Measurements from ENCODE around the gene PTPRB.

Gene PTPRB

DNA sequence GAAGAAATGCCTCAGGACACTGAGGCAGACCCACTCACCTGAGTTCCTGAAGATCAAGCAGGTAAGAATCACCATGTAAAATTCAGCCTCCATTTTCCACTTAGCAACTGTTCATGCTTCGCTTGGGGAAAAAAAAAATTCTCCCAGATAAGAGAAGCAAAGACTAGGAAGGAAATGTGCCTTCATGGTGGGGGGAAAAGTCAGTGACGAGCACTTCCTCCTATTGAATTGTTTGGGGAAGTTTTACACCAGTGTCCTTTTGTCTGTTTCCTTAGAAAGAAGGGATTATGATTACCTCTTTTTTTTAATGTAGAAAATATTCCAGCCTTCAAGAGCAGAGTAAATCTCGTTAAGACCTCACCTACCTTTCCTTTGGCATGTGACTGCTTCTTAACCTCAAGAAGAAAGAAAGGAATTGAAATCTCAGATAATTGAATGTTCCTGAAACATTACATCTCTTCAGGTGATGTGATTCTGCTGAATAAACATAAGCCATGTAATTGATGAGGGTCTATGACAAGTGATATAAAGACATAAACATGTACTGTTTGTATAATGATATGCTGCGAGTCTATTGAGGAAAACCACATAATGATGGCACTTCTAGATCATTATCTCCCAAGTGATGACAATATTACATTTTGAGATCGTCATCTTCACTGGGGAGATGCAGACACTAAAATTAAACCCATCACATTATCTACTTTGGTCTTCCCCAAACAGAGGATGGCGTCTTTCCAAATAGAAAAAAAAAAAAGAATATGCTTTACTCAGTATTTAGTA is at the start of gene PTPRB:
TSS of gene PTPRB (minus strand) at position 127 of the 783 bp plus-strand sequence. CDS start at position 93, 34 bp downstream.
- no peak for DNase-seq

DNA sequence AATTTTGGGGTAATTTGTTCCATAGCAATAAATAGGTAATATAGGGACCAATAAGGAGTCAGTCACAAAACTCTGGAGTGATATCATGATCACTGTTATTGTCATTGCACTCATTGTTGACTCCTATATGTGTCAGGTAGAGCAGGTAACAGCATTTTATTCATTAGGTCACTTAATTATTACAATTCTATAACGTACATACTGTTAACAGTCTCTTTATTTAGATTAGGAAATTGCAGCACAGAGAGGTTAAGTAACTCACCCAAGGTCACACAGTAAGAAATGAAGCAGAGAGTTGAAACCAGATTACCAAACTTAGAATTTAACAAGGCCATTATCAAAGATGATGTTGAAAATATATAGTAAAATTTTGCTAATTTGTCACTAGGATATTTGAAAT is 49.7 kb upstream of the PTPRB start:
- DNase-seq, result no peak

DNA sequence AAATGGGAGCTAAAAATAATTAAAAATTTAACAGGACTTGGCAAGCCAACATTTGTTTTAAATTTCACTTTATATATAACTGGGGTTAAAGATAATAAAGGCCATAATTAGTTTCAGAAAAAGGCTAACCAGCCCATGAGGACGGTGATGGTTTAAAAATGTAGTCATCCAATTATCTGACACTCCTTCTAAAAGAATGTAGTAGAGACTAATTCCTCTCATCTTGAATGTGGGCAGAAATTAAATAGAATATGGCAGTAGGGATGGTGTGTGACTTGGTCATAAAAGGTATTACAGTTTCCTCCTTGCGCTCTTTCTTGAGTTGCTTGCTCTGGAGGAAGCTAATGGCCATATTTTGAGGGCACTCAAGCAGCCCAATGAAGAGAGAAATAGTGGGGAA is 49.1 kb upstream of the PTPRB start:
- no peak for DNase-seq

DNA sequence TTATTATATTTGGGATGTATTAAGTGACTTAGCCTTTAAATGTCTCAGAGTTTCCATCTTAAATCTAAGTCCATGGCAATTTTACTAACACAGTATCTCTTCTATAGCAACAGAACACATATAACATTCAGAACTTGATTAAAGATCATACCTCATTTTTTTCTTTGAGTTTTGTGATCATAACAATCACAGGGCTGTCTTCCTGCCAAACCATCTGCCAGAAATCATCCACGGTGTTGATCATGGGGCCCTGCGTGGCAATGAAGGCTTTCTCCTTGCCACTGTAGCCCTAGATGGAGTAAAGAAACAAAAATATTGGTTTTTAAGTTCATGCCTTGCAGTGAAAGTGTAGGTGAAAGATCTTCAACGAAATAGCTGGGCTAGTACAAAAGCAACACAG is 46.7 kb upstream of the PTPRB start:
- DNase-seq, result no peak

DNA sequence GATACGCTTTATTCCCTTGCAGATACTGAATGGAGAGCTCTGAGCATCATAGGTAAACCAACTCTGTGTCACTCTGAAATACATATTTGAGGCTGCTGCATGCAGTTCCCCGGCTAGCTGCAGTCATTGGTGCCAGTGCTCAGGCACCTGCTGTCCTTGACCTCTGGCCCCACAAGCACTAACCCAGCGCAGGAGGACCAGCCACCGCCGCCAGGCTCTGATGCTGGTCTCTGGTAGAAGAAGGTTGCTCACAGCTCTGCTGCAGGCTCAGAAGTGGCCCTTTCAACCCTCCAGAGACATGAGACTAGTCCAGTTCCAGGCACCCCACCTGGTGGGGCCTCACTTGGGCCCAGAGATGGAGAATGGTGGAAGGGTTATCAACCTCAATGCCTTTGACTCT is 34.5 kb upstream of the PTPRB start:
- DNase-seq, result no peak

DNA sequence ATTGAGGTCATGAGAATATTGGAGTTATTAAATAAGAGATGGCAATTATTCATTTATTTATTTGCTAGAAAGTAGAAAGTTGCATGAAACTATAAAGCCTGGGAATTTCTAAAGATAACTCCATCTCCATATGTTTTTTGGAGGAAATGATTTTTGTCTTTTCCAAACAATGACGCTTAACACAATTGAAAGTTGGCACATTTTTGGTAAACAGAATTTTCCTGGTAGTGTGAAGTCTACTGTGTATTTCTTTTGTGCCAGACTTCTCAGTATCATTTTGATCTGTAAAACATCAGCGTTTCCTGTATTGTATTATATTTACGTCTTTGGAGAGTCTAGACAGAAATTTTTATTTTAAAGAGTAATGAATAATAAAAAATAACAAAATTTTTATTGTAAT is 33.7 kb upstream of the PTPRB start:
- no peak for DNase-seq

DNA sequence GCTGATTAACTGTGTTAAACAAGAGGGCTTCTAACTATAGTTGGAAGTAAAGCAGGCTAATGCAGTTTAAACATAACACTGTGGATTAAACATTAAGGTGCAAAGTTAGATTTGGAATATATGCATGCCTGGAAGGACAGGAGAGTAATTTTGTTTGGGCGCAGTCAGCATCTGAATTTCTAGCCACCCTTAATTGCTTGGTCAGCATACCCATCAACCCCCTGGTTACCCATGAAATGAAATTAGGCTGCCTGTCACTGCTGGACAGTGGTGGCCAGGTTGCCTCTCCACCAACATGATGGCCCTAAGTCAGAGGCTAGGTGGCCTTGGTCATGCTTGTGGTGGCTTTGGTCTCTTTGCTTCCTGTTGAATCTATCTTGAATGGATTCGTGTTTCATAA is 30.0 kb upstream of the PTPRB start:
- DNase-seq, result no peak

DNA sequence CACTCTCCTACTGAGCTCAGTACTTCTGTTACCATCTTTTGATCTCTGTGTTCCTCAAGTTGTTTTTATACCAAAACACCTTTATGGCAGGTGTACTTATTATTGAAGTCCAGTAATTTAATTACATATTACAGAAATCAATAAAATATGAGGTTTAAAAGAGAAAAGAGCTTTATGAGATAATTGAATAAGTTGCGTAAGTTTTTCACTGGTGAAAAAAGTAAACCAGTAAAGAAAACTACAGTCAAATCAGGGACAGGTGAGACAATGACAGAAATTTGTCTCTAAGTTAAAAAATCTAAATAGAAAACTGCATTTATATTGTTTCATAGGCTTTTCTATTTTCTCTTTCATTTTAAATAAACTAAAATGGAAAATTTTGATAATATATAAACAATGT is 29.1 kb upstream of the PTPRB start:
- DNase-seq, result no peak

DNA sequence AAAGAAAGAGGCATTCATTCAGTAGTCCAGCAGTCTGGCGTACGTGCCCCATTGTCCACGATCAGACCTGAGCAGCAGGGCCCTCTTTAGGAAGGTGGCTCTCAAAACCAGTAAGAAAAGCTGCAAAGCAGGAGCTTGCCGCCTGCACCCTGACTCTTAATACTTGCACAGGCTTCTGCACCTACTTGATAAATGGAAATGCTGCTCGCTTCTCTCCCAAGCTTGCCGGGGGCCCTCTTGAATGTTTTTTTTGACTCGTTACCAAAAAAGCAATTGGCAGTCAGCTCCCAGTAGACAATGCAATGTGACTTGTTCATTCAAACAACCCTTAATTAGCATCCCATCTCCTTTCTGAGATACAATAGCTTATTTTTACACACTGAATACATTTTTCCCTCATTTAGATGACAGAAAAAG is 27.2 kb upstream of the PTPRB start:
- no peak for DNase-seq

DNA sequence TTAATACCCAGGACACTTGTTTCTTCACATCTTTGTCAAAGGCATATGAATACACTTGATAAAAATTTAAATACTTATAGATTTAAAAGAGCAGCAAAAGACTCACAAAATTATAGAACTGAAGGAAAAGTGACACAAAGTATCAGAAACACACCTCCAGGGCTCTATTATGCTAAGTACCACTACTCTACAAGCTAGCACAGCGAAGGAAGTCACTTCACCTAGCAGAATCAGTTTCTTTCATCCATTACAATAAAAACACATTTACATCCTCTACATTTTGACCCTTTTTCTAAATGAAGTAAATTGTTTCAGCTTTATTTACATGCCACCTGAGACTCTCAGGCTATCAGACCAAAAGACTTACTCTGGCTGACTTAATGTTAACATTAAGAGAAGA is 26.6 kb upstream of the PTPRB start:
- no peak for DNase-seq

DNA sequence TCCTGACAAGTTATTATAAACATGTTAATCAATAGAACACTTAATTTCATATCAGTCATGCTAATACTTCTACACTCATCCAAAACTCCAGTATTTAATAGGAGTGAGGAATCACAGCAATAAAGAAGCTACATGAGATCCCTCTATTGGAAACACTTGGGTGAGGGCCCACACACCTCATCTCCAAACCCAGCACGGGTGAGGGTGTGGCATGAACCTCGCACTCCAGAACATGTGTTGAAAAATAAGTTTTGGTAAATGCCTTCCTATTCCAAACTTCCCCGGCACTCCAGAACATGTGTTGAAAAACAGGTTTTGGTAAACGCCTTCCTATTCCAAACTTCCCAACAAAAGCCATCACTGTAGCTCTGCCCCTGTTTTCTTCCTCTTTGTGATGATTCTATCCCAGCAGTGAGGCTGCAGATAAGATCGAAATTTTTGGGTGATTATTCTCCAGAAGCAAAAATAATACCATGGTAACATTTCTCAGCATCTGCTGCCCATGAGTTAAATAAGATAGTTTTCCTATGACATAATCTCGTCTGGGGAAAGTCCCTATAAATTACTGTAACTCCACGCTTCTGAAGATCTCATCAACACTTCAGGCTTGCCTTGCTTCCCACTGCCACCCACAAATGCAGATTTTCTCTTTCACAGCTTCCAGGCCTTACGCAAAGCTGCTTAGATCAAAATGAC is 24.4 kb upstream of the PTPRB start:
- DNase-seq, result no peak

DNA sequence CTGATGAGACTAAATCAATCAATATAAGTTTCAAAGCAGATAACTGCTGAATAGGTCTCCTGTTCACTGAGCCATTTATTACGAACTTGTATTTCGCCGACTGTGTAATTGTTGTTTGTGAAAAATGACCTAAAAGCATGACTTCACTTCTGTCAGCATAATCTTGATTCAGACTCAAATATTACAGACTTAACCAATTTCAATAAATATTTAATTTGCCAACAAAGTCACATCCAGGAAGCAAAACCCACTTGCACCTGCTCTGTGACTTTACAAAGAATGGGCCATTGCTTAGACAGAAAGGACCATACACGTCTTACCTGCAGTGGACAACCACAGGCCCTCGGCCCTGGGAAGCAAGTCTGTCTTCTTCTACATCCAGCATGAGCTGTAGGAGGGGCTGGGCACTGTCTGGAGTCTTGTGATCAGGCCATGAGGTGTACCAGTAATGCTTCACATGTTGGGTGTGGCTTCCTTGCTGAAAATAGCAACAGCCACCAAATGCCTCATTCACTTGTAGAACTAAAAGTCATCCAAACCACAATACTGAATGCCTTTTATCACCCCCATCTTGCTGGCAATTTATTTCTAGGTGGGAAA is 23.5 kb upstream of the PTPRB start:
- DNase-seq, result peak; percentile 2

DNA sequence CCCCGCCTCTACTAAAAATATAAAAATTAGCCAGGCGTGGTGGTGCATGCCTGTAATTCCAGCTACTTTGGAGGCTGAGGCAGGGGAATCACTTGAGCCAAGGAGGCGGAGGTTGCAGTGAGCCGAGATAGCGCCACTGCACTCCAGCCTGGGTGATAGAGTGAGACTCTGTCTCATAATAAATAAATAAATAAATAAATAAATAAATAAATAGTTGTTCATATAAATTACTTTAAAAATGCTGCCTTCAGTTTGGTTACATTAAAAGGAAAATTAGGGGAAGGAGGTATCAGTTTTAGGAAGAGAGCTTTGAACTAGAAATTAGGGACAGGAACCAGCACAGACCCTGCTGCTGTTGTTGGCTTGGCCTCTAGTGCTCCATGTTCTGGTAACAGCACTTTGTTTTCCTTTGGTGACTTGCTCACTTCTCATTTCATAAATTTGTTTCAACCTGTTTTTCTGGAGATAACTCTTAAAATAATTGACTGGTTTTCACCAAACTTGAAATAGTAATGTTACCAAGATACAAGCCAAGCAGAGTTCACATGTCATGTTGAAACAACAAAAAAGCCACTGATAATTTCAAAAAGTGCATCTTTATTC is 22.9 kb upstream of the PTPRB start:
- DNase-seq, result no peak

DNA sequence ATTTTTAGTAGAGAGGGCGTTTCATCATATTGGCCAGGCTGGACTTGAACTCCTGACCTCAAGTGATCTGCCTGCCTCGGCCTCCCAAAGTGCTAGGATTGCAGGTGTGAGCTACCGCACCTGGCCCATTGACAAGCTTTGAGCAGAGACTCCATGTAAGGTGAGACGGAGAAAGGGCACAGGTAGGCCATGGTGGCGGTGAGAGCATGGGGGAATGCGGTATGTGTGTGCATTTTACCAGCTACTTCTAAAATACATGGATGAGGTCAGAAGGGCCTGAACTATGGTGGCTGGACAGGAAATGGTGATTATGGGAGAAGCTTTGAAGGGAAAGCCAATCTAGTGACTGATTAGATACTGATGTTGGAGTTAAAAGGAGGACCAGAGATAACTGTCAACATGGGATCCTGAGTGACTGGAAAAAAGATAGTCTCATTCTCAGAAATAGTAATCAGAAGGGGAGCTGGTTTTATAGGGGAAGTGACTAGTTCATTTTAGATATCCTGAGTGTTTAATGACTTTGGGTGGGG is 21.9 kb upstream of the PTPRB start:
- DNase-seq, result no peak

DNA sequence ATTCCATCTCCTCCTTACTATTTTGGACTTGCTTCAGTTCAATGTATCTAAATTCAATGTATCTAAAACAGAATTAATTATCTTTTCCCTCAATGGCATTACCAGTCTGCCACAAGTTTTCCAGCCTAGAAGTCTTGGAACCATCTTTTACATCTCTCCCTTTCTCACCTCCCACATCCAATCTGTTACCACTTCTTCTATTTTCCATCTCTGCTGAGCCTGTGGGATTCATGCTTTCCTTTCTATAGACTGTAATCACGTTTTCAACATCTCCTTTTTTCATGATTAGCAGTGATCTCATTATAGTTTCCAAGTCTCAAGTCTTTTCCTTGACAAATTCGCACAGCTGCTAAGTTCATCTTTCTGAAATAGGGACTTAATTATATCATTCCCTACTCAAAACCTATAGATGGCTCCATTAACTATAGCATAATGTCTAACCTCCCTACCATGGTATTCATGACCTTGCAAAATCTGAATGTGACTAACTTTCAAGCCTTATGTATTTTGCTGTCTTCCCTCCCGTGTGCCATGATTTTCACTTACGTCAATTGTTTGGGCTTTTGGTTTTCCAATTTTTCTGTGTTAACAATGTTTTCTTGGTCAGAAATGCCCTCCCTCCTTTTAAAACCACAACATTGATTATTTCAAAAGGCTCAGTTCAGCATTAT is 20.5 kb upstream of the PTPRB start:
- DNase-seq, result no peak

DNA sequence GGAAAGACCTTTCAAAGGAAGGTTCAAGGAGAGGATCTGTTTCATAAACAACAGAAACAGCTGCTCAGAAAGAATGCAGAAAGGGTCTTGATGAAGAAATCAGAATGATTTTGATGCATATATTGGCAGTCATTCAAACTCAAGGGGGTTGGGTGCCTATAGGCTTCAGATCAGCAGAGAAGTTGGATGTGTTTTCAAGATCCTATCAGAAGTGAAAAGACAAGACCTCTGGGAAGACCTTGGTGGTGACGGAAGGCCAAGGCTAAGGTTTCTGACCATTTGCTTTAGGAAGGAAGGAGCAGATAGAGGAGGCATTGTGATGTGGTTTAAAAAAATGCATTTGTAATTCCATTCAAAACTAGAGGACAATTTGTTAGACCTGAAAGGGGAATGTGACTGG is 15.2 kb upstream of the PTPRB start:
- DNase-seq, result no peak

DNA sequence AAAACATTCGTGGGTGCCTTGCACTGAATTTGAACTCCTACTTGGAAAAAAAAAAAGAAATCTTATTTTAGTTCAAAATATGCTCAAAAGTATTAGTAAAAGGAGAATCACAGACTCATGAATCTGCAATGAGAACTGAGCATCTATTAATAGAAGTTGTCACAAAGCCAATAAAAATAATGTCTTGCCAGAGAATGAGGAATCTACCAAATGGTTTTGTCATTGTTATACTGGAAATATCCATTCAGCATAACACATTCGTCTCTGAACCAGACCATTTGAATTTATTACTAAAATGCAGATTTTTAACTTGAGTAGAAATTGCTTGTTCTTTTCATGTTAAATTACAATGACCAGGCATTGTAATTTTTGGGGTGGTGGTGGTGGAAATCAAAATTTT is 11.6 kb upstream of the PTPRB start:
- no peak for DNase-seq

DNA sequence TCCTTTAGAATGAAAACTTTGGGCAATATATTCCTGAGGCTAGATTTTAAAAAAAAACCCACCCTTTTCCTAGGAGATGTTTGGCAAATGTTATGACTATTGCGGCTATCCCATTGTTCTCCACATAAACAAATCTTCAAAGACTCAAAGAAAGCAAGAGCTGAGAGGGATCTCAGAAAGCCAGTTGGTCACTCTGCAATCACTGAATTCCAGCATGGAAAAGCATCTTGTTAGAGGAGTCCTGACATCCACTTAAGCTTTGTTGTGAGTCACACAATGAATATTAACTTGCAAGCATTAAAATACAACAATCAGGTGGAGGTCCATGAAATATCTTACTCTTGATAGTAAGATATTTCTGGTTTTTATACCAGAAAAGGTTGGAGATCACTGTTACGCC is 11.0 kb upstream of the PTPRB start:
- no peak for DNase-seq

DNA sequence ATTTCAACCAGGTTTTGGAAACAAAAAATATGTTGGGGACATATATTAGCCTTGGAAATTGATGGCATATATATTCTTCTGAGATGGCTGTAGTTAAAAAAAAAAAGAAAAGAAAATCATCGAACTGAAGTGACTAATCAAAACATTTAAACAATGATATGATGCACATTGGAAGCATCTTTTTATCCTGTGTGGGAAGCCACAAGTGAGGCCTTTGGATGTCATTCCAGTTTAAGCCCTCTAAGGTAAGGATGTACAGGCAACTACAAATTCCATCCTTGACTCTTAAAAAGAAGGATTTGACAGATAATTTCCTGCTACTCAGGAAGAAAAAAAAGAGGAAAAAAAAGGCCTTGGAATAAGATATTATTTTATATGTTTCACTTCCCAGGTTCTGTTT is 9.6 kb upstream of the PTPRB start:
- DNase-seq, result no peak

DNA sequence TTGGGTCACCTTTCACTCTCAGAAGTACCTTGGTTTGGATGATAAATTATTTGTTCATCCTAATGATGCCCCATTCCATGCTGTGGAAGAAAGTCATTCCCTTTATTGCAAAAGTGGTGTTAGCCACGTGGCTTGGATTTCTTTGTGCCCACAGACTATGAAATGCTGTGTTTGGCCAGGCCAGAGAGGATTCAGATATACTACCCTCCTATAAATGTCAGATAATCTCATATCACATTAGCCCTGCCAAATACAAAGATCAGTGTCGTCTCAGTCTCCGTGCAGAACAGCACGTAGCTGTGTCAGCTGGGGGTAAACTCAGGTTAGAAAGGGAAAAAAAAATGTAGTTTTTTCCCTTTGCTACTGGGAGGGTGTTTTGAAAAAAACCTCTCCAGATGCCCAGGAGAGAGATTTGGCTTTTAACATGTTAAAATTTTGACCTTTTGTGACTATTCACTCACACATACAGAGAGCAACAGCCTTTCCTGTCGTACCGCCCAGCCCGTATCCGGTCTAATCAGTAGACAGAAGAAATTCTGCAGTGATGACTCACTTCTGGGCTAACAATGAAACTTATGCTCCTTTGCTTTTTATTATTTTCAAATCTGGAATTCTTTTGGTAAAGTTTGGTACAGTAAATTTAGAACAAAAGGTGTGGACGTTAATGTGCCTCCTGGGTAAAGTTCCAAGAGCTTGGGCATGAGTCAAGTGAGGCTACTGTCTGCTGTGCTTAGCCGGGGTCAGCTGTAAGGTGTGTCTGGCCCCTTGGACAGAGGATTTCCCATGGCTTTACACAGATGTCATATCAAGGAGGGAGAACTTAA is 8.5 kb upstream of the PTPRB start:
- peak; percentile 27 for DNase-seq

DNA sequence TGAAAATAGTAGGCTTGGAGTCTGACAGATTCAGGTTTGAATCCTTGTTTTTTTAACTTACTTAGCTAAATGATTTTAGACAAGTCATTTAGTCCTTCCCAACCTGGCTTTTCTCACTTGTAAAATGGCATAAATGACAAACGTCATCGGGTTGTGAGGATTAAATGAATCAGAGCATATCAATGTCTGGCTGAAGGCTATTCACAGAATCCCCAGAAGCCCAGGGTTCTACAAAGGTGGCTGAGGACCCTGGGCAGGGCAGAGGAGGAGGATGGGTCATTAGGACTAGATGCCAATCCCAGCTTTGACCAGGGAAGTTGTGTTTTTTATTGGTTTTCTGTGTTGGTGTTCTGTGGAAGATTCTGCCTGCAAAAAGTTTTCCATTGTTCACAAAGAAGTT is 7.6 kb upstream of the PTPRB start:
- DNase-seq, result no peak

DNA sequence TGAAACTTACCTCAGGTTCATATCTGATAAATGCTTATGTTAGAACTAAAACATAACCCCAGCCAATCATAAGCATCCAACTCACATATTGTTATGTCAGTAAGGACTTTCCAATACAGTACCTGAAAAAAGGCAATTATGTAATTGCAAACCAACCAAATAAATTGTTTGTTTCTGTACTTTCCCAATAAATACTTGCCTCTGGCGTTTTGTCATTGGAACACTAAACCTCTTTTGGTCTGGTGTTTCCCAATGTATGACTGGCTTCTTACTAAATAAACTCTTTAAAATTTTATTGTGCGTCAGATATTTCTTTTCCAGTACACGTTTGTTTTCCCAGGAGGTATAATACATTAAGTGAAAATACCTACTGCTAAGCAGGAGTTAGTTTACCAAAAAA is 6.7 kb upstream of the PTPRB start:
- DNase-seq, result no peak
